Jurkat, Clone E6-1 (cell line): Measurements from ENCODE around the gene GPC6.
"Not testable (repeated sequence)": the region's sequence is repeated elsewhere in the genome, so short reads cannot be mapped to it uniquely, and the experiment has no call there.

ENCODE experiments used
- DNase-seq: peaks from one replicate; pipeline ENCODE4 v3.0.0-alpha.2; 2011; ENCODE audit warnings: low read depth, low spot score
- H3K4me3 ChIP-seq: 2 replicates; pipeline ENCODE4 v1.5.1; 2011; ENCODE audit warnings: mild to moderate bottlenecking, low read length, control low read depth, moderate library complexity

GPC6 gene

GRCh38 chr13:94332359-94333096, 1105.9 kb downstream of the GPC6 start:
- DNase-seq: no peak
- no peak overlapping the region for H3K4me3 ChIP-seq

DNA sequence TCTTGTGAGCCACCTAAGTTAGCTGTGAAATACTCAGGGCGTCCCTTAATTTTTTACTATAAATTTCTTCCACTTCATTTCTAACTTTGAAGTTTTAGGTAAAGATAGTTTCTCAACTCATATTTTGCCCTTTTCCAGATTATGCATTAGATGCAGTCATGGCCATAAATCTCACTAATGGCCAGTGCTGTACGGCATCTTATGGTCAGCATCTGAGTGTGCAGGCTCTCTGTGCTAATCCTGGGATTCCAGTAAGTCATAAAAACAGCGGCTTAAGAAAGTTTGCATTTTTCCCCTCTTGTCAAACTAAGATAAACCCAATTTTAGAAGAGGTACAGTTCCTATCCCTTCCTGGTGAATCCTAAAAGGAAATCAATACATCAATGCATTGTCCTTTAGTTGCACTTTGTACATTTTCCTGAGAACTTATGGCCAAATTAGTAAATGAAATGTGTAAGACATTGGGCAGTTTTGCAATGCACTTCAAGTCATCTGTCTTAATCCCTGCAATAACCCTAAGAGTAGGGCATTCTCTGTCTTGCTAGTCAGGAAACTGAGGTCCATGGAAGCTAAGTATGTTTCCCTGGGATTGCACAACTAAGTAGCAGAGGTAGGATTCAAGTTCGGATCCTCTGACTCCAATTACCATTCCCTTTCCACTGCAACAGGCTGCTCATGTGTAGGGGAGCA, 1106.7 kb downstream of the GPC6 start:
- H3K4me3 ChIP-seq: no peak overlapping the region
- no peak for DNase-seq

- H3K4me3 ChIP-seq: no peak overlapping the region
- no peak for DNase-seq
These were observed 1109.3 kb downstream of the GPC6 start for GRCh38 chr13:94335761-94336526.

- no peak overlapping the region for H3K4me3 ChIP-seq
- DNase-seq: no peak
These were observed 1112.6 kb downstream of the GPC6 start for GRCh38 chr13:94339116-94339687.

DNA sequence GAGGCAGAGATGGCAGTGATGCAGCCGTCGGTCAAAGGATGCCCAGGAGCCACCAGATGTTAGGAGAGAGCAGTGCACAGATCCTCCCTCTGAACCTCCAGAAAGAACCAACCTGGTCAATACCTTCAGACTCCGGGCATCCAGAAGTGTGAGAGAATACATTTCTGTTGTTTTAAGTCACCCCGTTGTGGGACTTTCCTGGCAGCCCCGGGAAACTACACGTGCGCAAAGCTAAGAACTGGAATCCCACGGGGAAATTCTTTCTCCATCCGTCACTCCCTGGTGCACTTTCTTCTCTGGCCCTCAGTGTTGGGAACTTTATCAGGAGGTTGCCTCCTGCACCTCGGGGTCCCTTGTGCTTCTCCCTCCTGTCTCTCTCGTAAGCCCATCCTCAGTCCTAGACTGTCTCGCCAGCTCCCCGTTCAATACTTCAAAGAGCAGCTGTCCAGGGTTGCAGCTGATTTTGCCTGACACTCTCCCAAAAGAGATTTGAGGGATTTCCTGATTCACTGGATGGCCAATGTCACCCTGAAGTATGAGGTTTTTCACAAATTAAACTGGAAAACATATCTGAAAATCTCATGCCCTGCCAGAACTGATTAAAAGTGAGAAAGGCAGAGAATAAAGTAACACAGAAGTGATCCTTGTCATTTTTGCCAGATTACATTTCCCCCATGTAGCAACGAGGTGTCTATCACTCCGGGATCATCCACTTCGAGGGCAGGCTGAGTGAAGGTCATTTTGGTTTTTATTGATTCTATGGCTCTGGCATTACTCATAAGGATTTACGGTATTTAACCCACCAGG, 1116.0 kb downstream of the GPC6 start:
- no peak overlapping the region for H3K4me3 ChIP-seq
- DNase-seq: no peak

GRCh38 chr13:94343243-94343585, 1116.6 kb downstream of the GPC6 start:
- H3K4me3 ChIP-seq: no peak overlapping the region
- no peak for DNase-seq

DNA sequence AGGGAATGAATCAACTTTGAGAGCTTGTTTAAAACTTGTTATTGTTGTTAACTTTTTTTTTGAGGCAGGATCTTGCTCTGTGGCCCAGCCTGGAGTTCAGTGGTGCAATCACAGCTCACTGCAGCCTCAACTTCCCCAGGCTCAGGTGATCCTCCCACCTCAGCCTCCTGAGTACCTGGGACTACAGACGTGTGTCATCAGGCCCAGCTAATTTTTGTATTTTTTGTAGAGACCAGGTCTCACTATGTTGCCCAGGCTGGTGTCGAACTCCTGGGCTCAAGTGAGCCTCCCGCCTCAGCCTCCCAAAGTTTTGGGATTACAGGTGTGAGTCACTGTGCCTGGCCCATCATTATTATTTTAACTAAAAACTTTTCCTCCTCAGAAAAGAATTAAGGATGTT, 1117.1 kb downstream of the GPC6 start:
- not testable (repeated sequence) for H3K4me3 ChIP-seq, DNase-seq

GRCh38 chr13:94344126-94344818, 1117.7 kb downstream of the GPC6 start:
- DNase-seq: no peak

DNA sequence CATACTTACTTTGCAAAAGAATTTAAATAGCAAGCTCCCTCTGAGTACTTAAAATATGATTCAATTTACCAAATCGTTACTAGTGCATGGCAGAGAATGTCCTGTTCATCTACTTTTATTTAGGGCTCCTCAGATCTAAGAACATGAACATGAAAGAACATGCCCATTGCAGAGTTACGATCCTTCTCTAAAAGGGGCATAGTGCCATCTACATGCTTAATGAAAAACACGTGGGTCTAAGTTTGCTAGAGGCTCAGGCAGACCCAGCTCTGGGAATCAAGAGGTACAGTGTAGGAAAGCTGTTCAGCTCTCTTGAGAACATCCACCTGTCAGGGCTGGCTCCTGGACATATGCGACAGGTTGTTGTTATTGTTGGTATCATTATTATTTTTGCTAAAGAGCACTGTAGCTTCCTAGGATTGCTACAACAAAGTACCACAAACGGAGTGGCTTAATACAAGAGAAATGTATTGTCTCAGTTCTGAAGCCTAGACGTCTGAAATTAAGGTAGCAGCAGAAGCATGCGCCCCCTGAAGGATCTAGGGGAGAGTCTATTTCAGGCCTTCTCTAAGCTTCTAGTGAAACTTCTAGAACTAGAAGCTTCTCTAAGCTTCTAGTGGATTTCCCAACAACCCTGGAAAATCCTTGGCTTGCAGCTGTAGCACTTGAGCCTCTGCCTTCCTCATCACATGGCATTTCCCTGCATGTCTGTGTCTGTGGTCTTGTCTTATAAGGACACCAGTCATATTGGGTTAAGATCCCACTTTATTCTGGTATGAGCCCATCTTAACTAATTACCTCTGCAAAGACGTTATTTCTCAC, 1119.0 kb downstream of the GPC6 start:
- DNase-seq: no peak
- no peak overlapping the region for H3K4me3 ChIP-seq

More at GRCh38 chr13:94344126-94344818, 1117.7 kb downstream of the GPC6 start:
- no peak overlapping the region for H3K4me3 ChIP-seq

DNA sequence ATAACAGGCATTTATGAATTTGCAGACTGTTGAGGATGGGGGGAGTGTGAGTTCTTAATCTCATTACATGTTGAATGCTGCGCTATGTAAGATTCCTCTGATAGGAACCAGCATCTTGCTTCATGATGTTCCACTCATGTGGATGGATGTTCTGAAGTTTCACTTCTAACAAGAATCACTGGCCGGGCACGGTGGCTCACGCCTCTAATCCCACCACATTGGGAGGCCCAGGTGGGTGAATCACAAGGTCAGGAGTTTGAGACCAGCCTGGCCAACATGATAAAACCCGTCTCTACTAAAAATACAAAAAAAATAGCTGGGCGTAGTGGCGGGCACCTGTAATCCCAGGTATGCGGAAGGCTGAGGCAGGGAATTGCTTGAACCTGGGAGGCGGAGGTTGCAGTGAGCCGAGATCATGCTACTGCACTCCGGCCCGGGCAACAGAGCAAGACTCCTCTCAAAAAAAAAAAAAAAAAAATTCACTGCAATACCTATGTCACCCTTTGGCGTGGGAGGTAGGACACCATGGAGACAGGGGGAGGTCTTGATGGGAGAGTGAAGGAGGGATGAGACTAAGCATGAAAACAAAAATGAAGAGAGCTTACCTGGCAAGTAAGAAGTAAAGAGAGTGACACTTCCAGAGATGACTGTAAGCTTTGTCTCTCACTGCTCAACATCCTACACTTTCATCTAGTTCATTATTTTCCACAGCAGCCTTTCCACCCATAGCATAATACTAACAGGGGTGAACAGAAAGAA, 1119.8 kb downstream of the GPC6 start:
- no peak for DNase-seq
- H3K4me3 ChIP-seq: no peak overlapping the region

- no peak overlapping the region for H3K4me3 ChIP-seq
- no peak for DNase-seq
These were observed 1124.8 kb downstream of the GPC6 start for GRCh38 chr13:94351292-94351990.

- H3K4me3 ChIP-seq: no peak overlapping the region
- DNase-seq: no peak
These were observed 1125.5 kb downstream of the GPC6 start for GRCh38 chr13:94352057-94352456.

GRCh38 chr13:94353167-94353710, 1126.6 kb downstream of the GPC6 start:
- H3K4me3 ChIP-seq: no peak overlapping the region
- DNase-seq: no peak

DNA sequence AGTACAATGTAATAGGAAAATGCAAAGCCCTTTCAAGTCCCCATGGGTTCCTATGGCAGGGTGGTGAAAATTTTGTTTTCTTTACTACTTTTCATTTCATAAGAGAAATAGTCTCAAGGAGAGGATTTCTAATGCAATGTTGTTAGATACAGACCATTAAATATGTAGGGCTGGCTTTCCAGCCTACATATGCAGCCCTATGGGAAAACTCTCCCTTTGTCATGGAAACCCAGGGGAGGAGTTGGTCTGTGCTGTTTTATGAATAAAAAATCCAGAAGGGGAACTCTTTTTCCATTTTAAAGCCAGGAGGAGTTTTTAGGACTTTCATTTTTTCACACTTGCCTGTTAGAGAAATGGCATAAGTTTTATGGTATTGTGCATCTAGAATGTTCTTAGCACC, 1133.3 kb downstream of the GPC6 start:
- no peak for DNase-seq
- H3K4me3 ChIP-seq: no peak overlapping the region

DNA sequence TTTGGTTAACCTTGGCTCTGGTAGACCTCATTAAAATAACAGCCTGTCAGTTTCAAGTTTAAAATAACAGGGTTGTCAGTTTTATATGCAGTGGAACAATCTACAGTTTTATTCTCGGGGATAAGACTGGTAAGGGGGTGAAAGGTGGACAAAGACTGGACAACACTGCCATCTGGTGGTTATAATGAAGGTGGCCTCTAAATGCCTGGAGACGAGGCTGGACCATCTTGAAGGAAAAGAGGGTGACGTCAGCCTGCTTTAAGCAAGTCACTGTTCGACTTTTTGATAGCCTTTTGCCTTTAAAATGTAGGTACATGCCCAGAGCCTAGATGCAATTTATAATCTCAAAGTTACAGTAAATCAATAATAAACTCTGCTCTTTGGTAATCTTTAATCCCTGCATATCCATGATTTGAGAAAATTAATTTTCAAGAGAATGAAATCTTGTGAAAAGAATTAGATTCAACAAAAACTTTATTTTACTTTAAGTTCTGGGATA, 1135.9 kb downstream of the GPC6 start:
- H3K4me3 ChIP-seq: no peak overlapping the region

GRCh38 chr13:94366677-94367076, 1140.1 kb downstream of the GPC6 start:
- DNase-seq: no peak
- H3K4me3 ChIP-seq: no peak overlapping the region

More for the DNA sequence above, 1135.9 kb downstream of the GPC6 start:
- peak; percentile 75 for DNase-seq
